Aortic smooth muscle cell (primary cell): Measurements from ENCODE around the gene NEURL1B. TPM values are rescaled to one million over a fixed set of nuclear protein-coding genes. Genes with fewer than 3 reads are reported as not detected.

Source experiments
- total RNA-seq: library from RNA; depleted of rRNA; stranded (reverse); fragments of >200 nt; gene quantifications from 2 replicates; pipeline ENCODE4 v1.2.3, GENCODE V29; 2014

The NEURL1B gene
- 3.4 and 6.2 TPM in 2 replicates for total RNA-seq

GRCh38 chr5:172640822-172641358 is at the start of gene NEURL1B:
TSS of gene NEURL1B (plus strand) at chr5:172641263. CDS start at chr5:172641407, 144 bp downstream.

Other genes starting within 250 kb of the NEURL1B start
- 23.3 and 25.5 TPM in 2 replicates for gene SH3PXD2B, start 186.7 kb upstream of the NEURL1B start, total RNA-seq
- 96.4 and 114 TPM in 2 replicates for gene DUSP1, start 129.9 kb downstream of the NEURL1B start, total RNA-seq
- gene ERGIC1, start 193.0 kb downstream of the NEURL1B start, total RNA-seq: 124 and 172 TPM in 2 replicates